Neuronal stem cell (in vitro differentiated cells): ENCODE results near the gene PITX3.
A peak's percentile ranks its signal among the peaks of the same experiment; 100 is the strongest.

Source experiments
- DNase-seq: peaks from one replicate; pipeline ENCODE4 v3.0.0-alpha.2; 2013; ENCODE audit warnings: low spot score
- H2AFZ ChIP-seq: one replicate; pipeline ENCODE4 v1.6.1; 2013; ENCODE audit warnings: mild to moderate bottlenecking, low read length, inconsistent platforms
- H2AK5ac ChIP-seq: 2 replicates; pipeline ENCODE4 v1.6.1; 2013; ENCODE audit warnings: low read depth, mild to moderate bottlenecking, inconsistent platforms, low read length, moderate library complexity, mixed read lengths
- H2BK120ac ChIP-seq: 2 replicates; pipeline ENCODE4 v1.6.1; 2013; ENCODE audit warnings: low read depth, mild to moderate bottlenecking, inconsistent platforms, low read length, moderate library complexity, mixed read lengths
- H2BK12ac ChIP-seq: one replicate; pipeline ENCODE4 v1.6.1; 2013; ENCODE audit warnings: low read length, inconsistent platforms
- H2BK15ac ChIP-seq: 2 replicates; pipeline ENCODE4 v1.6.1; 2013; ENCODE audit warnings: mild to moderate bottlenecking, low read length, inconsistent platforms, mixed read lengths
- H2BK5ac ChIP-seq: one replicate; pipeline ENCODE4 v1.6.1; 2013; ENCODE audit warnings: inconsistent platforms, mild to moderate bottlenecking, low read length, moderate library complexity
- H3K14ac ChIP-seq: one replicate; pipeline ENCODE4 v1.6.1; 2013; ENCODE audit warnings: low read length, inconsistent platforms
- H3K18ac ChIP-seq: 2 replicates; pipeline ENCODE4 v1.6.1; 2013; ENCODE audit warnings: low read length, inconsistent platforms
- H3K23ac ChIP-seq: 2 replicates; pipeline ENCODE4 v1.6.1; 2013; ENCODE audit warnings: low read depth, mild to moderate bottlenecking, mixed read lengths, low read length, inconsistent platforms; ENCODE audit not compliant: poor library complexity
- H3K27ac ChIP-seq: replicated peaks from 3 replicates; pipeline ENCODE4 v1.5.1; 2013; ENCODE audit warnings: low read length, inconsistent platforms
- H3K27me3 ChIP-seq, 3 experiments: 2 replicates each; pipeline ENCODE4 v1.6.1; 2013; ENCODE audit warnings: low read length in 3 of 3, mild to moderate bottlenecking in 2 of 3, inconsistent platforms in 1 of 3, low read depth in 1 of 3, mixed read lengths in 1 of 3, moderate library complexity in 1 of 3; ENCODE audit not compliant: control insufficient read depth in 3 of 3, insufficient read depth in 3 of 3
- H3K36me3 ChIP-seq, 2 donors: replicated peaks in 1 of 2; 2 replicates each; pipeline ENCODE4 v1.6.1; 2013; ENCODE audit warnings: low read length in 2 of 2; ENCODE audit not compliant: control insufficient read depth in 2 of 2, insufficient read depth in 2 of 2
- H3K4ac ChIP-seq: 2 replicates; pipeline ENCODE4 v1.6.1; 2013; ENCODE audit warnings: inconsistent platforms, mild to moderate bottlenecking, low read length, moderate library complexity
- H3K4me1 ChIP-seq, 2 donors: 1 replicate in 1 of 2; 2 replicates in 1 of 2; pipeline ENCODE4 v1.6.1; 2013; ENCODE audit warnings: low read length in 2 of 2, low read depth in 1 of 2; ENCODE audit not compliant: control insufficient read depth in 2 of 2, insufficient read depth in 1 of 2
- H3K4me2 ChIP-seq: one replicate; pipeline ENCODE4 v1.6.1; 2013; ENCODE audit warnings: mild to moderate bottlenecking, low read length, inconsistent platforms; ENCODE audit not compliant: insufficient read depth, poor library complexity, severe bottlenecking
- H3K4me3 ChIP-seq, 2 donors: 2 replicates each; pipeline ENCODE4 v1.5.1; 2013; ENCODE audit warnings: low read length in 2 of 2, mild to moderate bottlenecking in 2 of 2, inconsistent platforms in 1 of 2, moderate library complexity in 1 of 2
- H3K79me1 ChIP-seq: one replicate; pipeline ENCODE4 v1.6.1; 2013; ENCODE audit warnings: low read depth, mild to moderate bottlenecking, inconsistent platforms, low read length, moderate library complexity
- H3K9ac ChIP-seq: one replicate; pipeline ENCODE4 v1.6.1; 2013; ENCODE audit warnings: mild to moderate bottlenecking, low read depth, low read length, inconsistent platforms; ENCODE audit not compliant: poor library complexity
- H3K9me3 ChIP-seq, 2 donors: replicated peaks in 1 of 2; 2 replicates each; pipeline versions ENCODE3 to v1.6.1; 2013; ENCODE audit warnings: low read length in 2 of 2, mild to moderate bottlenecking in 2 of 2, inconsistent platforms in 1 of 2, low read depth in 1 of 2, mixed read lengths in 1 of 2, moderate library complexity in 1 of 2; ENCODE audit not compliant: control insufficient read depth in 2 of 2, insufficient read depth in 1 of 2
- H4K8ac ChIP-seq: one replicate; pipeline ENCODE4 v1.6.1; 2013; ENCODE audit warnings: low read depth, mild to moderate bottlenecking, inconsistent platforms, low read length, moderate library complexity
- H4K91ac ChIP-seq: one replicate; pipeline ENCODE4 v1.6.1; 2013; ENCODE audit warnings: low read length, low read depth, mild to moderate bottlenecking, inconsistent platforms; ENCODE audit not compliant: poor library complexity
- WGBS, 2 donors: extraction: QIAGEN DNeasy Blood & Tissue Kit; methylation state at CpG; one replicate each; pipeline ENCODE4 v1.1.7; 2013; ENCODE audit warnings: missing lambda C conversion rate in 2 of 2, mixed read lengths in 1 of 2; ENCODE audit not compliant: insufficient read length in 2 of 2, insufficient replicate concordance in 1 of 2; ENCODE audit errors: extremely low coverage in 2 of 2; 5-methylcytosine and 5-hydroxymethylcytosine counted together

The PITX3 gene

DNA sequence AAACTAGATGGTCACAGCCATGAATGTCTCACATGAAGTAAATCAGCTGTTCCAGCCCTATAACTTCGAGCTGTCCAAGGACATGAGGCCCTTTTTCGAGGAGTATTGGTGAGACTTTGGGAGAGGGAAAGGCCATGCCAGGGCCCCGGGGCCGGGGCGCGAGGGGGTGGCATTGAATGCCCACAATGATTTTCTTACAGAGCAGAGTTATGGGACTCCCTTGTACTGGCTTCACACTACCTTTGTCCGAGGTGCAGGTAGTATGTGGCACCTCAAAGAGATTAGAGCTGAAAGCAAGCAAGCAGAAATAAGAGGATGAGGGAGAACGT lies 14.8 kb downstream of the PITX3 start:
- no peak overlapping the region for H3K4ac ChIP-seq
- no peaks in the 10 kb centered on the region for H3K79me1 ChIP-seq
- peak overlapping the region; percentile 89 for H2AFZ ChIP-seq
- H3K14ac ChIP-seq = no peak overlapping the region
- H2BK12ac ChIP-seq = no peak overlapping the region
- H3K9me3 ChIP-seq = peaks cover 0 to 3% of the 10 kb centered on the region in 2 donors
- DNase-seq = no peak
- H3K9ac ChIP-seq = no peak overlapping the region
- no peak overlapping the region for H2BK5ac ChIP-seq
- no peak overlapping the region for H4K91ac ChIP-seq
- peaks cover 10% of the 10 kb centered on the region in 2 donors for H3K4me1 ChIP-seq
- no peaks in the 10 kb centered on the region for H3K36me3 ChIP-seq
- peak overlapping the region; percentile 33 to 46 for H3K4me3 ChIP-seq
- H3K27me3 ChIP-seq = peaks cover 10 to 61% (median 53%) of the 10 kb centered on the region in 3 experiments
- H2AK5ac ChIP-seq = no peak overlapping the region
- WGBS, 2 donors = no CpG with 5 or more reads among the region's 8 CpGs
- no peak overlapping the region for H4K8ac ChIP-seq
- no peak overlapping the region for H2BK15ac ChIP-seq
- H3K18ac ChIP-seq = no peak overlapping the region
- peak overlapping the region; percentile 39 for H3K4me2 ChIP-seq
- no peak overlapping the region for H3K23ac ChIP-seq
- H3K27ac ChIP-seq = no peak overlapping the region
- no peak overlapping the region for H2BK120ac ChIP-seq

DNA sequence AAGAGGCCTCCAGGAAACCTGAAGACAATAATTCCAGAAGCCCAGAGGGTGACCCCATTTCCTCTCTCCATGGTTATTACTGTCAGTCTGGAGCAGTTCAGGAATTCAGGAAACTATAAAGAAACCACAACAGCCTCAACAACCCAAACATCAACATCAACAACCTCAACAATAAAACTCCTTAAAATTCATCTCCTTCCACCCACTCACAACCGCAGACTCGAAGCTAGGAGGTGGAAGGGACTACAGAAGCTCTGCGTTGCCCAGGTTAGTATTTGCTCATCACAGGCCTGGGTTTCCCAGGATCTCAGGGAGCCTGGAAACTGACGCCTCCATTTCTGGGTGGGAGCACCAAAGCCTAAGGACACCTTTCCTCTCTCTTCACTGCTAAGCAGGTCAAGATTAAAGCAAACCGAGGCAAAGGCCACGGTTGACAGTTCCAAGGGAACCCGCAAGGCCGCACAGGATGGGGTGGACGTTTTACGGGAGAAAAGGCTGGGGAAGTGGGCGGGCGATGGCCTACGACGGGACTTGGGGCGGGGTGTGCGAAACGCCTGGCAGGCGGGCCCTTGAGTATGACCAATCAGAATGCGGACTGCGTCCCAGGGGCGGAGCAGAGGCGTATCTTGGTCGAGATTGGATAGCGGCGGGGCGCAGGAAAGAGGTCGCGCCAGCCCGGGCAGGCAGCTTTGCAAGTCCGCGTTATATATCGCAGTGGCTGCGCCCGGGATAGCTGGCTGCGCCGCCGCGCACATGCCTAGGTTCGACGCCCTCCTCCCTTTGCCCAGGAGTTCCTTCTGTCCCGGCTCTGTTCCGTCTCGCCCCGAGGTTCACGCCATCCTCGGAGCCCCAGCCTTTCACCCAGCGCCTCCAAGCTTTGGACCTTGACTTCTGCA lies 15.4 kb downstream of the PITX3 start, which contains the start of gene ELOVL3:
Gene ELOVL3 (plus strand): TSS at position 654 of the 896 bp plus-strand sequence. CDS start 250 bp downstream, outside the sequence.
- Histone ChIP-seq H2BK120ac (no peak within 1 kb of the TSS), H3K23ac (no peak within 1 kb of the TSS), H3K18ac (peak within 1 kb of the TSS; percentile 68), H3K9me3 (peaks cover 0 to 3% of the 10 kb centered on the region in 2 donors), H2AK5ac (no peak within 1 kb of the TSS), H2BK15ac (no peak within 1 kb of the TSS), H2BK5ac (no peak within 1 kb of the TSS), H4K8ac (no peak within 1 kb of the TSS), H2AFZ (peak within 1 kb of the TSS; percentile 89), H3K27me3 (peaks cover 5 to 55% (median 50%) of the 10 kb centered on the region in 3 experiments), H3K36me3 (no peaks in the 10 kb centered on the region), H3K4me1 (peaks cover 8 to 10% of the 10 kb centered on the region in 2 donors), H3K4ac (no peak within 1 kb of the TSS), H3K14ac (no peak within 1 kb of the TSS), H3K27ac (no peak within 1 kb of the TSS), H3K4me2 (peak within 1 kb of the TSS; percentile 46), H4K91ac (no peak within 1 kb of the TSS), H3K9ac (peak within 1 kb of the TSS; percentile 17), H3K4me3 (peak within 1 kb of the TSS; percentile 46 to 51), H2BK12ac (no peak within 1 kb of the TSS), H3K79me1 (no peaks in the 10 kb centered on the region)
- peak; percentile 88 for DNase-seq
- 100% methylated on average over 1 of the region's 47 CpGs; no CpG with 5 or more reads in 1 of the 2 donors for WGBS, 2 donors

DNA sequence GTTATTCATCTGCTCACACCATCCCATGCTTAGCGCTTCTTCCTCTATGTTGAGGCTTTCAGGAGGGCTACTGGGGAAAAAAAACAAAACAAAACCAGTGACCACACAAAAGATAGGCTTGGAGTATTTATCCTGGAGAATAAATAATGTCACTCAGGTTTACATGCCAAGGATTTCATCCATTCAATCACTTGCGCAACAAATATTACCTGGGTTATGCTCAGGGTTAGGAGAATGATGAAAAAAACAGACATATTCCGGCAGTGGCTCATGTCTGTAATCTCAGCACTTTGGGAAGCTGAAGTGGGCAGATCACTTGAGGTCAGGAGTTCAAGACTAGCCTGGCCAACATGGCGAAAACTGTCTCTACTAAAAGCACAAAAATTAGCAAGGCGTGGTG lies 18.5 kb downstream of the PITX3 start:
- Histone ChIP-seq H3K14ac (no peak overlapping the region), H3K4me1 (peaks cover 4% of the 10 kb centered on the region in 2 donors), H2BK12ac (no peak overlapping the region), H2BK120ac (no peak overlapping the region), H4K91ac (no peak overlapping the region), H3K27ac (no peak overlapping the region), H3K23ac (no peak overlapping the region), H3K9ac (no peak overlapping the region), H3K4me3 (no peak overlapping the region), H3K79me1 (no peaks in the 10 kb centered on the region), H2AK5ac (no peak overlapping the region), H3K4me2 (no peak overlapping the region), H3K4ac (no peak overlapping the region), H2AFZ (no peak overlapping the region), H2BK15ac (no peak overlapping the region), H3K9me3 (peaks cover 0 to 3% of the 10 kb centered on the region in 2 donors), H3K27me3 (peaks cover 2 to 27% (median 26%) of the 10 kb centered on the region in 3 experiments), H3K36me3 (no peaks in the 10 kb centered on the region), H3K18ac (no peak overlapping the region), H2BK5ac (no peak overlapping the region), H4K8ac (no peak overlapping the region)
- no peak for DNase-seq
- WGBS, 2 donors = no CpG with 5 or more reads among the region's 5 CpGs

DNA sequence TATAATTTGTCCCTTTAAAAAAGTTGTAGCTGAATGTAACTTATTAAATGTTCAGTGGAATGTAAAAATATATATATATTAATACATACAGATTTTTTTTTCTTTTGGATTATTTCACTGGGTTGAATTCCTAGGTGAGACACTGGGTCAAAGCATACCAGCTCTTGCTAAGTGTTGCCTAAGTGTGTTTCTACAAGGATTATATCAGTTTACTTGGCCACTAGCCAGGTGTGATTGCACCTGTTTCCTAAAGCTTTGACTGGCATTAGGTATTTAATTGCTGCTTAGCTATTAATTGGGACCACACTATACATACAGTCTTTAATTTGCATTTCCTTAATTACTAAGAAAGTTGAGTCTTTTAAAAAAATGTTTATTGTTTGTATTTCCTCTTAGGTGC lies 20.7 kb downstream of the PITX3 start:
- no peak overlapping the region for H3K9ac ChIP-seq
- no peak overlapping the region for H2AFZ ChIP-seq
- no peak overlapping the region for H4K91ac ChIP-seq
- no peak overlapping the region for H3K27ac ChIP-seq
- no peak overlapping the region for H4K8ac ChIP-seq
- no peak overlapping the region for H3K23ac ChIP-seq
- no peaks in the 10 kb centered on the region for H3K9me3 ChIP-seq
- H3K4me2 ChIP-seq = no peak overlapping the region
- H3K36me3 ChIP-seq = no peaks in the 10 kb centered on the region
- H3K4me1 ChIP-seq = peaks cover under 1% of the 10 kb centered on the region in 2 donors
- H2BK12ac ChIP-seq = no peak overlapping the region
- no peak overlapping the region for H2AK5ac ChIP-seq
- no peak overlapping the region for H3K4ac ChIP-seq
- no peak overlapping the region for H3K18ac ChIP-seq
- peaks cover 0 to 11% (median 6%) of the 10 kb centered on the region in 3 experiments for H3K27me3 ChIP-seq
- no peak overlapping the region for H2BK120ac ChIP-seq
- no peak overlapping the region for H2BK5ac ChIP-seq
- H3K4me3 ChIP-seq = no peak overlapping the region
- H2BK15ac ChIP-seq = no peak overlapping the region
- no peak for DNase-seq
- H3K79me1 ChIP-seq = no peaks in the 10 kb centered on the region
- no peak overlapping the region for H3K14ac ChIP-seq
